OCI-LY7 (cell line): ENCODE measurements around the gene EFHD1.

Experiments used
- CTCF ChIP-seq: fragments of 200-600 bp; sonication (generic); conservative IDR thresholded peaks from 2 replicates; pipeline ENCODE4 v1.5.1; 2014; ENCODE audit warnings: mild to moderate bottlenecking, antibody characterized with exemption, low read length, moderate library complexity, mixed read lengths
- EZH2phosphoT487 ChIP-seq: fragments of 200-600 bp; sonication (generic); IDR thresholded peaks from 2 replicates; pipeline ENCODE4 v1.6.1; 2018; ENCODE audit warnings: low read depth, borderline replicate concordance, mild to moderate bottlenecking, mixed run types, antibody characterized with exemption, low read length, moderate library complexity, mixed read lengths

- TF ChIP-seq CTCF (no peak), EZH2phosphoT487 (no peak)
Measured at GRCh38 chr2:232653441-232653840, 20.0 kb downstream of the EFHD1 start.
